PC-3 (cell line): Measurements from ENCODE around the gene MAMDC4. TPM values are rescaled to one million over a fixed set of nuclear protein-coding genes. Genes with fewer than 3 reads are reported as not detected.

ENCODE experiments used
- ATAC-seq: fragments of 200-7000 bp; cut with Tn5 transposase; 2 replicates; pipeline ENCODE4 v1.9.1; 2020; ENCODE audit warnings: mild to moderate bottlenecking, moderate library complexity
- BruUV-seq: library from RNA; stranded (reverse); fragments of 400-500 nt; replicated peaks from 2 replicates; lab custom pipeline; 2021; lab: Mats Ljungman, UMichigan
- CTCF ChIA-PET: fragments of 300-600 bp; sonication (Branson Sonifier 250); formaldehyde crosslinking; loops from one replicate; lab custom pipeline; 2022; ENCODE audit warnings: antibody characterized with exemption; lab: Charles Lee
- POLR2A ChIA-PET: fragments of 300-600 bp; sonication (Branson Sonifier 250); formaldehyde crosslinking; loops from one replicate; lab custom pipeline; 2022; ENCODE audit warnings: antibody characterized with exemption; ENCODE audit not compliant: unreplicated experiment; lab: Charles Lee
- DNase-seq: peaks from one replicate; pipeline ENCODE4 v3.0.0-alpha.2; 2015
- H2AFZ ChIP-seq: fragments of 300-600 bp; sonication (generic); 2 replicates; pipeline ENCODE4 v1.6.0; 2016; ENCODE audit warnings: antibody characterized with exemption, low read length
- H3F3A ChIP-seq: fragments of 300-600 bp; sonication (generic); one replicate; pipeline ENCODE4 v1.6.0; 2017; ENCODE audit warnings: antibody characterized with exemption, low read length, control low read depth, mild to moderate bottlenecking; ENCODE audit not compliant: unreplicated experiment
- H3K27ac ChIP-seq: fragments of 300-600 bp; sonication (generic); 2 replicates; pipeline ENCODE4 v1.5.1; 2016; ENCODE audit warnings: mild to moderate bottlenecking, low read length
- H3K27me3 ChIP-seq: fragments of 300-600 bp; sonication (generic); 2 replicates; pipeline ENCODE4 v1.6.1; 2016; ENCODE audit warnings: low read length, mixed read lengths
- H3K36me3 ChIP-seq: fragments of 300-600 bp; sonication (generic); 2 replicates; pipeline ENCODE4 v1.6.1; 2016; ENCODE audit warnings: low read depth, mixed run types, low read length, mixed read lengths
- H3K4me1 ChIP-seq: fragments of 300-600 bp; sonication (generic); 2 replicates; pipeline ENCODE4 v1.5.1; 2016; ENCODE audit warnings: low read length; ENCODE audit not compliant: insufficient read depth
- H3K4me2 ChIP-seq: fragments of 300-600 bp; sonication (generic); 2 replicates; pipeline ENCODE4 v1.6.0; 2016; ENCODE audit warnings: low read length
- H3K4me3 ChIP-seq: fragments of 300-600 bp; sonication (generic); 2 replicates; pipeline ENCODE4 v1.5.1; 2016; ENCODE audit warnings: mild to moderate bottlenecking, low read length, mixed read lengths
- H3K79me2 ChIP-seq: fragments of 300-600 bp; sonication (generic); 2 replicates; pipeline ENCODE4 v1.6.1; 2017; ENCODE audit warnings: low read length, mixed read lengths
- H3K9ac ChIP-seq: fragments of 300-600 bp; sonication (generic); 2 replicates; pipeline ENCODE4 v1.6.0; 2016; ENCODE audit warnings: mild to moderate bottlenecking, low read length
- H3K9me2 ChIP-seq: fragments of 300-600 bp; sonication (generic); replicated peaks from 2 replicates; pipeline ENCODE4 v1.6.1; 2016; ENCODE audit warnings: mixed run types, low read length, mixed read lengths
- H3K9me3 ChIP-seq: fragments of 300-600 bp; sonication (generic); 2 replicates; pipeline ENCODE4 v1.6.1; 2016; ENCODE audit warnings: low read length, mixed read lengths
- H4K20me1 ChIP-seq: fragments of 300-600 bp; sonication (generic); 2 replicates; pipeline ENCODE4 v1.6.1; 2016; ENCODE audit warnings: low read length, mixed read lengths
- EZH2 ChIP-seq: fragments of 300-600 bp; sonication (generic); IDR thresholded peaks from one replicate; pipeline ENCODE4 v1.6.1; 2017; ENCODE audit warnings: antibody characterized with exemption, mild to moderate bottlenecking, low read length; ENCODE audit not compliant: unreplicated experiment
- EZH2phosphoT487 ChIP-seq: fragments of 300-600 bp; sonication (generic); IDR thresholded peaks from 2 replicates; pipeline ENCODE4 v1.6.1; 2018; ENCODE audit warnings: mild to moderate bottlenecking, antibody characterized with exemption, low read length, borderline replicate concordance
- intact Hi-C: fragments of 100-400 bp; cut with micrococcal nuclease; formaldehyde crosslinking; loops from 2 replicates; pipeline ENCODE4 v1.9.0; 2023
- total RNA-seq: library from RNA; depleted of rRNA; stranded (reverse); fragments of >200 nt; gene quantifications from 2 replicates; pipeline ENCODE4 v1.2.3, GENCODE V29; 2014
- TF ChIP-seq, protein P1 (sequence below): fragments of 300-600 bp; sonication (generic); conservative IDR thresholded peaks from 2 replicates; pipeline ENCODE4 v1.5.1; 2017; ENCODE audit warnings: antibody characterized with exemption, low read depth, mild to moderate bottlenecking, low read length

MAMDC4 gene
- total RNA-seq, 1 experiment from 2014 or later = 3.0 TPM

DNA sequence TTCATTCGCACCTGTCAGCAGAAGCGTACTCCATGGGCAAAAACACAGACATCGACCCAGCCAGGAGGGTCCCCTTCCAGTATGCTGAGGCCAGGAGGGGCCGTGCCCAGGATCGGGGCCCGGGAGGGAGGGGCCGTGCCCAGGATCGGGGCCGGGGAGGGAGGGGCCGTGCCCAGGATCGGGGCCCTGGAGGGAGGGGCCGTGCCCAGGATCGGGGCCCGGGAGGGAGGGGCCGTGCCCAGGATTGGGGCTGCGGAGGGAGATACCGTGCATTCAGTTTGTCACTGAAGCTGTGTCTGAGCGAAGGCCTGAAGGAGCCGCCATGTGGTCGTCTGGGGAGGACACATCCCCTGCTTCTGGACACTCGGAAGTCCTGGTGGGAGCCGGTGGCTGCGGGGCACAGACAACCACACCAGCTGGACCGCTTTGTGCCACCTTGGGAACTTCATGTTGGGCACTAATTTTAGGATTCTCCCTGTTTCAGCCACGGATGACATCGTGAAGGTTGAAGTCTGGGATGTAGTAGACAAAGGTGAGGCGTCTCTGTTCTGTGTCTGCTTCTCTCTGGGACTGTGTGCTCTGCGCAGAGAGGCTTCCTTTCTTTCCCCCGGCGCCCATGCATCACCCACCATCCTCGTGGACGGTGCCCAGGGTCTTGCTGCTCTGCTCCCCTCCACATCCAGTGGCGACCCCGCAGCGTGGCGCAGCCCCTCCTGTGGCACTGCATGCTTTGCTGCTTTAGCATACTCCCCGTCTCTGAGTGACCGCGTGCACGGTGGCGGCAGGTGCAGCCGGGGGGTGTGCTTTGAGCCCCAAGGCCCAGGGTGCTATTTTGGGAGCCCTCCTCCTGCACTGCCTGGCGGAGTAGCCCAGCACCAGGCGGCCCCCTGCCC lies 26.6 kb upstream of the MAMDC4 start:
- no peak overlapping the region for H2AFZ ChIP-seq
- H3K4me1 ChIP-seq = no peaks in the 10 kb centered on the region
- ChIA-PET POLR2A (no interaction called here), CTCF (no interaction called here)
- ATAC-seq (no peak), DNase-seq (no peak)
- no peaks in the 10 kb centered on the region for H3K9me3 ChIP-seq
- no peaks in the 10 kb centered on the region for H3K27me3 ChIP-seq
- TF ChIP-seq, protein P1, sequence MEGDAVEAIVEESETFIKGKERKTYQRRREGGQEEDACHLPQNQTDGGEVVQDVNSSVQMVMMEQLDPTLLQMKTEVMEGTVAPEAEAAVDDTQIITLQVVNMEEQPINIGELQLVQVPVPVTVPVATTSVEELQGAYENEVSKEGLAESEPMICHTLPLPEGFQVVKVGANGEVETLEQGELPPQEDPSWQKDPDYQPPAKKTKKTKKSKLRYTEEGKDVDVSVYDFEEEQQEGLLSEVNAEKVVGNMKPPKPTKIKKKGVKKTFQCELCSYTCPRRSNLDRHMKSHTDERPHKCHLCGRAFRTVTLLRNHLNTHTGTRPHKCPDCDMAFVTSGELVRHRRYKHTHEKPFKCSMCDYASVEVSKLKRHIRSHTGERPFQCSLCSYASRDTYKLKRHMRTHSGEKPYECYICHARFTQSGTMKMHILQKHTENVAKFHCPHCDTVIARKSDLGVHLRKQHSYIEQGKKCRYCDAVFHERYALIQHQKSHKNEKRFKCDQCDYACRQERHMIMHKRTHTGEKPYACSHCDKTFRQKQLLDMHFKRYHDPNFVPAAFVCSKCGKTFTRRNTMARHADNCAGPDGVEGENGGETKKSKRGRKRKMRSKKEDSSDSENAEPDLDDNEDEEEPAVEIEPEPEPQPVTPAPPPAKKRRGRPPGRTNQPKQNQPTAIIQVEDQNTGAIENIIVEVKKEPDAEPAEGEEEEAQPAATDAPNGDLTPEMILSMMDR = no peak
- H3K9ac ChIP-seq = no peak overlapping the region
- no peak overlapping the region for H3K27ac ChIP-seq
- BruUV-seq = no TSS peak
- H3K9me2 ChIP-seq = no peaks in the 10 kb centered on the region
- H3K4me3 ChIP-seq = no peak overlapping the region
- intact Hi-C loops = no loop called here
- H3K4me2 ChIP-seq = no peak overlapping the region
- no peaks in the 10 kb centered on the region for H4K20me1 ChIP-seq
- H3K36me3 ChIP-seq = peaks cover 8% of the 10 kb centered on the region; the same call in 1 of the 2 replicates
- no peaks in the 10 kb centered on the region for H3K79me2 ChIP-seq
- H3F3A ChIP-seq = no peaks in the 10 kb centered on the region

DNA sequence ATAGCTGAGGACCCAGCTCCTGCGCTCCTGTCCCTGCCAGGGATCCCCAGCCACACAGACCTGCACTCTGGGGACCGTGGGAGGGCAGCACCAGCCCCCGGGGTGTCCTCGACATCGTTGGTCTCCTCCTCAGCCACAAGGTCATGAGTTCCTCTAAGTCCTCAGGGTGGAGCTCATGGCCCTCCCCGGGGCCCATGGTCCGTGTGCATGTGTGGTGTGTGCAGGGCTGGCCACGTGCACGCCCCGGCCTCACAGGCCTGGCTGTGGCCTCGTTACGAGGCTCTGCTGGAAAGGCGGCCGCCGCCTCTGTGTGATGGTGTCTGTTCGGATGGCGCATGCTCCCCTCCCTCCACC lies 26.0 kb upstream of the MAMDC4 start:
- H2AFZ ChIP-seq = no peak overlapping the region
- H3K79me2 ChIP-seq = no peaks in the 10 kb centered on the region
- H3K4me3 ChIP-seq = no peak overlapping the region
- intact Hi-C loops = no loop called here
- ATAC-seq (no peak), DNase-seq (no peak)
- H3K36me3 ChIP-seq = peaks cover 8% of the 10 kb centered on the region; the same call in 1 of the 2 replicates
- H4K20me1 ChIP-seq = no peaks in the 10 kb centered on the region
- ChIA-PET CTCF (no interaction called here), POLR2A (no interaction called here)
- H3K9me3 ChIP-seq = no peaks in the 10 kb centered on the region
- H3K9ac ChIP-seq = no peak overlapping the region
- TF ChIP-seq, protein P1 = no peak
- H3K9me2 ChIP-seq = no peaks in the 10 kb centered on the region
- H3K27me3 ChIP-seq = no peaks in the 10 kb centered on the region
- H3K4me2 ChIP-seq = no peak overlapping the region
- no peaks in the 10 kb centered on the region for H3F3A ChIP-seq
- no peak overlapping the region for H3K27ac ChIP-seq
- H3K4me1 ChIP-seq = no peaks in the 10 kb centered on the region
- BruUV-seq = no TSS peak

DNA sequence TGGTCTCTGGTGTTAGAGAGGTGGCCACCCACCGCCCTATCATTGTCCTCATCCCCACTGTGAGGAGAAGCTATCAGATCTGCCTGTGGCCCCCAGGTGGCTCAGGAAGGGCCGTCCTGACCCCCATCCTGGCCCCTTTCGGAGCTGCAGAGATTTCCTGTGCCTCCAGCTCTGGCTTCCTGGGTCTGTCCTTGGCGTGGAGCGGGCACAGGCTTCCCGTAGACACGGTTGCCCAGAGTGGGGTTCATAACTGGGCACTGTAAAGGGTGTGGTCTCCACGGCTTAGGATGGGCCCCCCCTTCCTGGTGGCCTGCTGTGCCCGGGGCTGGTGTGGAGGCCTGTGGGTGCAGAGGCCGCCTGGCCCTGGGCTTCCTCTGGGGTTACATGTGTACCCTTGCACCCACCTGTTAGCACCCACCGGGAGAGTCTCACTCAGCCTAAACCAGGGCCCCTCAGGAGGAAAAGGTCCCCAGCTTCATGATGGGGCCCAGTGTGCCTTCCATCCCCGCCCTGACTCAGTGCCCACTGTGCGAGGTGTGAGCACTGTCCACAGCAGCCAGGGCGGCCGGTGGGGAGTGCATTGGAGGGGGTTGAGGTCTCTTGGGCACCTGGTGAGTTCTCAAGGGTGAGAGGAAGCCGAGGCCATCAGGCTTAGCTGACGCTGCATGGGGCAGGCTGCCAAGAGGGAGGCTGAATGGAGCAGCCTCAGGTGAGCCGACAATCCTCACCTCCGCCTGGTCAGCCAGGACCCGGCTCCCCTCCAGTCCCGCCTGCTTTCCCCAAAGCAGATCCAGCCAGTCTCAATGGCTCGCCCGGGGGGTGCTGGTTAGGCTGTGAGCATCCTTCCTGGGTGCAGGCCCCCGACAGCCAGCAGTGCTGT lies 25.2 kb upstream of the MAMDC4 start:
- POLR2A ChIA-PET = no interaction called here
- Histone ChIP-seq H3K27me3 (no peaks in the 10 kb centered on the region), H3K9me3 (no peaks in the 10 kb centered on the region), H3K36me3 (peaks cover 8% of the 10 kb centered on the region; the same call in 1 of the 2 replicates), H3K4me2 (no peak overlapping the region), H3K4me1 (no peaks in the 10 kb centered on the region), H3F3A (no peaks in the 10 kb centered on the region), H3K27ac (no peak overlapping the region), H3K9me2 (no peaks in the 10 kb centered on the region), H3K4me3 (no peak overlapping the region), H3K79me2 (no peaks in the 10 kb centered on the region), H2AFZ (no peak overlapping the region), H3K9ac (no peak overlapping the region), H4K20me1 (no peaks in the 10 kb centered on the region)
- DNase-seq (no peak), ATAC-seq (no peak)
- BruUV-seq = no TSS peak
- no peak for TF ChIP-seq EZH2
- TF ChIP-seq, protein P1 = no peak
- no peak for TF ChIP-seq EZH2phosphoT487
- intact Hi-C loops = no loop called here
- CTCF ChIA-PET = no interaction called here
